MCF 10A (cell line): Measurements from ENCODE around the gene SPATA25. TPM values are rescaled to one million over a fixed set of nuclear protein-coding genes. Genes with fewer than 3 reads are reported as not detected.

Source experiments
- BruUV-seq: library from RNA; stranded (reverse); fragments of 400-500 nt; replicated peaks from 2 replicates; lab custom pipeline; 2021; lab: Mats Ljungman, UMichigan
- CTCF ChIA-PET: fragments of 300-600 bp; sonication (Branson Sonifier 250); formaldehyde crosslinking; extraction: SDS; loops from one replicate; lab custom pipeline; 2021; ENCODE audit warnings: antibody characterized with exemption, inconsistent platforms; lab: Yijun Ruan, JAX
- POLR2A ChIA-PET: fragments of 300-600, 350-650 bp; sonication (Branson Sonifier 250); formaldehyde crosslinking; extraction: SDS; loops from one replicate; lab custom pipeline; 2020; ENCODE audit warnings: antibody characterized with exemption, inconsistent platforms; lab: Yijun Ruan, JAX
- DNase-seq: peaks from one replicate; pipeline ENCODE4 v3.0.0-alpha.2; 2018; ENCODE audit not compliant: unreplicated experiment
- H3K27ac Mint-ChIP-seq: one replicate; pipeline ENCODE4 v1.8.0; 2022; ENCODE audit warnings: mild to moderate bottlenecking, low read depth, mixed read lengths; ENCODE audit not compliant: unreplicated experiment
- H3K27me3 Mint-ChIP-seq: one replicate; pipeline ENCODE4 v1.8.0; 2022; ENCODE audit warnings: mixed read lengths; ENCODE audit not compliant: insufficient read depth, unreplicated experiment
- H3K36me3 Mint-ChIP-seq: one replicate; pipeline ENCODE4 v1.8.0; 2022; ENCODE audit warnings: mild to moderate bottlenecking, moderate library complexity, mixed read lengths; ENCODE audit not compliant: insufficient read depth, unreplicated experiment
- H3K4me1 Mint-ChIP-seq: one replicate; pipeline ENCODE4 v1.8.0; 2022; ENCODE audit warnings: mixed read lengths; ENCODE audit not compliant: insufficient read depth, unreplicated experiment
- H3K4me3 Mint-ChIP-seq: one replicate; pipeline ENCODE4 v1.8.0; 2022; ENCODE audit warnings: mild to moderate bottlenecking, moderate library complexity, mixed read lengths; ENCODE audit not compliant: unreplicated experiment
- H3K9me3 Mint-ChIP-seq: one replicate; pipeline ENCODE4 v1.8.0; 2022; ENCODE audit warnings: mixed read lengths; ENCODE audit not compliant: unreplicated experiment
- CTCF ChIP-seq: fragments of 200-600 bp; IDR thresholded peaks from one replicate; pipeline ENCODE4 v1.8.0; 2022; ENCODE audit warnings: antibody characterized with exemption, mild to moderate bottlenecking; ENCODE audit not compliant: unreplicated experiment
- intact Hi-C: fragments of 100-400 bp; cut with micrococcal nuclease; formaldehyde crosslinking; loops from 2 replicates; pipeline ENCODE4 v1.14.1; 2022
- total RNA-seq: library from RNA; stranded (reverse); gene quantifications from 2 replicates; pipeline ENCODE4 v1.2.3, GENCODE V29; 2022

The SPATA25 gene
- total RNA-seq, 1 experiment from 2014 or later: 0.72 TPM

DNA sequence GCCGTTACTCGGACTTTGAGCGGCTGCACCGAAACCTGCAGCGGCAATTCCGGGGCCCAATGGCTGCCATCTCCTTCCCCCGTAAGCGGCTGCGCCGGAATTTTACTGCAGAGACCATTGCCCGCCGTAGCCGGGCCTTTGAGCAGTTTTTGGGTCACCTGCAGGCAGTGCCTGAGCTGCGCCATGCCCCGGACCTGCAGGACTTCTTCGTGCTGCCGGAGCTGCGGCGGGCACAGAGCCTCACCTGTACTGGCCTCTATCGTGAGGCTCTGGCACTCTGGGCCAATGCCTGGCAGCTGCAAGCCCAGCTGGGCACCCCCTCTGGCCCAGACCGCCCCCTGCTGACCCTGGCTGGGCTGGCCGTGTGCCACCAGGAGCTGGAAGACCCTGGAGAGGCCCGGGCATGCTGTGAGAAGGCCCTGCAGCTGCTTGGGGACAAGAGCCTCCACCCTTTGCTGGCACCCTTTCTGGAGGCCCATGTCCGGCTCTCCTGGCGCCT, 46.7 kb downstream of the SPATA25 start:
- intact Hi-C loops: no loop called here
- BruUV-seq: no TSS peak
- POLR2A ChIA-PET: interaction anchor here (0.9 to 1.4 kb wide), 5 partner anchors 9 to 94 kb away, joined by 3 to 6 read pairs (median 3); partner anchors contain the start of genes ACOT8 and PCIF1

GRCh38 chr20:45836841-45837240, 50.6 kb downstream of the SPATA25 start:
- peak overlapping the region; percentile 51 for H3K27ac Mint-ChIP-seq
- POLR2A ChIA-PET: interaction anchor here (1.0 to 1.5 kb wide), 2 partner anchors 19 to 135 kb away, joined by 4 to 8 read pairs; no protein-coding TSS in a partner anchor

More for the DNA sequence above, 46.7 kb downstream of the SPATA25 start:
- H3K4me1 Mint-ChIP-seq: peaks cover 15% of the 10 kb centered on the region
- H3K27ac Mint-ChIP-seq: no peak overlapping the region
- no peaks in the 10 kb centered on the region for H3K9me3 Mint-ChIP-seq
- CTCF ChIA-PET: interaction anchor here (0.5 kb wide), 1 partner anchor 1818 kb away, joined by 4 read pairs; no protein-coding TSS in a partner anchor
- no peak for TF ChIP-seq CTCF
- no peaks in the 10 kb centered on the region for H3K27me3 Mint-ChIP-seq
- H3K4me3 Mint-ChIP-seq: no peak overlapping the region
- H3K36me3 Mint-ChIP-seq: peaks cover 64% of the 10 kb centered on the region
- no peak for DNase-seq

More at GRCh38 chr20:45836841-45837240, 50.6 kb downstream of the SPATA25 start:
- DNase-seq: no peak
- peaks cover 26% of the 10 kb centered on the region for H3K4me1 Mint-ChIP-seq
- intact Hi-C loops: loop anchor here (10.0 kb wide), 1 partner anchor 48 kb away; the partner anchor contains the start of genes SPATA25 and ZSWIM1
- no peak overlapping the region for H3K4me3 Mint-ChIP-seq
- H3K36me3 Mint-ChIP-seq: peaks cover 32% of the 10 kb centered on the region
- H3K27me3 Mint-ChIP-seq: no peaks in the 10 kb centered on the region
- no TSS peak for BruUV-seq
- TF ChIP-seq CTCF: no peak
- CTCF ChIA-PET: interaction anchor here (1.1 kb wide), 1 partner anchor 134 kb away, joined by 3 read pairs; no protein-coding TSS in a partner anchor
- no peaks in the 10 kb centered on the region for H3K9me3 Mint-ChIP-seq

Other genes with a start within 250 kb of the SPATA25 start
- not detected in 2 replicates for gene WFDC11, start 217.4 kb downstream of the SPATA25 start, total RNA-seq
- not detected in 2 replicates for gene WFDC13, start 185.6 kb downstream of the SPATA25 start, total RNA-seq
- not detected in 2 replicates for gene WFDC10B, start 182.6 kb downstream of the SPATA25 start, total RNA-seq
- not detected in 2 replicates for gene SPINT4, start 165.3 kb downstream of the SPATA25 start, total RNA-seq
- 0.91 TPM in 1 of 2 replicates, not detected in the other for gene WFDC3, start 95.7 kb downstream of the SPATA25 start, total RNA-seq
- gene DNTTIP1, start 95.7 kb downstream of the SPATA25 start, total RNA-seq: 41.6 and 51.6 TPM in 2 replicates
- gene UBE2C, start 75.0 kb downstream of the SPATA25 start, total RNA-seq: 98.4 and 107 TPM in 2 replicates
- gene TNNC2, start 60.3 kb downstream of the SPATA25 start, total RNA-seq: 0.79 TPM in 1 of 2 replicates, not detected in the other
- gene SNX21, start 53.8 kb downstream of the SPATA25 start, total RNA-seq: 8.5 and 13.9 TPM in 2 replicates
- gene ACOT8, start 30.2 kb downstream of the SPATA25 start, total RNA-seq: 19.5 and 20.1 TPM in 2 replicates
- gene ZSWIM3, start 30.0 kb downstream of the SPATA25 start, total RNA-seq: 1.4 and 2.4 TPM in 2 replicates
- gene ZSWIM1, start 6.4 kb downstream of the SPATA25 start, total RNA-seq: 7.6 and 10.3 TPM in 2 replicates
- gene NEURL2, start 3.6 kb upstream of the SPATA25 start, total RNA-seq: 2.0 and 2.5 TPM in 2 replicates
- gene CTSA, start 3.7 kb upstream of the SPATA25 start, total RNA-seq: 25.3 and 39.1 TPM in 2 replicates
- gene PLTP, start 24.5 kb upstream of the SPATA25 start, total RNA-seq: 0.20 and 0.37 TPM in 2 replicates
- 14.3 and 20.5 TPM in 2 replicates for gene PCIF1, start 47.1 kb upstream of the SPATA25 start, total RNA-seq
- gene ZNF335, start 84.6 kb upstream of the SPATA25 start, total RNA-seq: 24.2 and 26.9 TPM in 2 replicates
- 0.12 TPM in 1 of 2 replicates, not detected in the other for gene MMP9, start 121.3 kb upstream of the SPATA25 start, total RNA-seq
- gene SLC12A5, start 141.6 kb upstream of the SPATA25 start, total RNA-seq: 0.75 and 0.98 TPM in 2 replicates
- 26.0 and 31.2 TPM in 2 replicates for gene NCOA5, start 202.3 kb upstream of the SPATA25 start, total RNA-seq
- 1.5 and 2.3 TPM in 2 replicates for gene CD40, start 230.7 kb upstream of the SPATA25 start, total RNA-seq